Loucy (cell line): ENCODE results near the gene HSPA6.
"Not testable (repeated sequence)": the region's sequence is repeated elsewhere in the genome, so short reads cannot be mapped to it uniquely, and the experiment has no call there.

Source experiments
- H2AFZ ChIP-seq: fragments of 200-600 bp; sonication (generic); 2 replicates; pipeline ENCODE4 v1.6.0; 2016; ENCODE audit warnings: antibody characterized with exemption, mild to moderate bottlenecking, low read length, moderate library complexity
- H3F3A ChIP-seq: fragments of 200-600 bp; 2 replicates; pipeline ENCODE4 v1.6.0; 2016; ENCODE audit warnings: antibody characterized with exemption, low read depth, mild to moderate bottlenecking
- H3K27me3 ChIP-seq: fragments of 200-600 bp; sonication (generic); 2 replicates; pipeline ENCODE4 v1.6.1; 2014; ENCODE audit warnings: low read length, mild to moderate bottlenecking; ENCODE audit not compliant: insufficient read depth, poor library complexity, severe bottlenecking
- H3K36me3 ChIP-seq: fragments of 200-600 bp; sonication (generic); 2 replicates; pipeline ENCODE4 v1.6.1; 2016; ENCODE audit warnings: low read length; ENCODE audit not compliant: insufficient read depth
- H3K4me1 ChIP-seq: fragments of 200-600 bp; sonication (generic); 2 replicates; pipeline ENCODE4 v1.5.1; 2014; ENCODE audit warnings: low read length, mild to moderate bottlenecking; ENCODE audit not compliant: insufficient read depth, poor library complexity, severe bottlenecking
- H3K4me2 ChIP-seq: fragments of 200-600 bp; sonication (generic); 2 replicates; pipeline ENCODE4 v1.6.0; 2014; ENCODE audit warnings: antibody characterized with exemption, low read length, low read depth, mild to moderate bottlenecking; ENCODE audit not compliant: poor library complexity, severe bottlenecking
- H3K4me3 ChIP-seq: fragments of 200-600 bp; sonication (generic); 2 replicates; pipeline ENCODE4 v1.5.1; 2014; ENCODE audit warnings: low read length, mild to moderate bottlenecking, mixed read lengths; ENCODE audit not compliant: poor library complexity, severe bottlenecking
- H3K79me2 ChIP-seq: fragments of 200-600 bp; sonication (generic); 2 replicates; pipeline ENCODE4 v1.6.1; 2014; ENCODE audit warnings: low read length; ENCODE audit not compliant: insufficient read depth
- H3K9ac ChIP-seq: fragments of 200-600 bp; sonication (generic); 2 replicates; pipeline ENCODE4 v1.6.0; 2014; ENCODE audit warnings: mild to moderate bottlenecking, low read depth, low read length, moderate library complexity; ENCODE audit not compliant: poor library complexity, severe bottlenecking
- H3K9me2 ChIP-seq: fragments of 200-600 bp; sonication (generic); replicated peaks from 2 replicates; pipeline ENCODE4 v1.6.1; 2016; ENCODE audit warnings: low read depth, low read length, mixed read lengths
- H3K9me3 ChIP-seq: fragments of 200-600 bp; sonication (generic); 2 replicates; pipeline ENCODE4 v1.6.1; 2014; ENCODE audit warnings: mild to moderate bottlenecking, antibody characterized with exemption, low read length, low read depth; ENCODE audit not compliant: insufficient read depth
- H4K20me1 ChIP-seq: fragments of 200-600 bp; sonication (generic); 2 replicates; pipeline ENCODE4 v1.6.0; 2014; ENCODE audit warnings: antibody characterized with exemption, low read length, mild to moderate bottlenecking; ENCODE audit not compliant: insufficient read depth, poor library complexity, severe bottlenecking
- CTCF ChIP-seq: fragments of 200-600 bp; sonication (generic); conservative IDR thresholded peaks from 2 replicates; pipeline ENCODE4 v1.5.1; 2014; ENCODE audit warnings: mild to moderate bottlenecking, antibody characterized with exemption, low read length

The HSPA6 gene

GRCh38 chr1:161556143-161556542 is 31.8 kb downstream of the HSPA6 start:
- not testable (repeated sequence) for H2AFZ ChIP-seq, H3K79me2 ChIP-seq, H3K9ac ChIP-seq, H3K9me3 ChIP-seq, H3K36me3 ChIP-seq, H3K9me2 ChIP-seq, H3K4me1 ChIP-seq, H3K27me3 ChIP-seq, H3K4me2 ChIP-seq, H4K20me1 ChIP-seq, H3K4me3 ChIP-seq, H3F3A ChIP-seq

- not testable (repeated sequence) for H4K20me1 ChIP-seq, H3F3A ChIP-seq, H2AFZ ChIP-seq, H3K27me3 ChIP-seq, H3K4me2 ChIP-seq, H3K9me3 ChIP-seq, H3K9me2 ChIP-seq, H3K4me3 ChIP-seq, H3K4me1 ChIP-seq, H3K9ac ChIP-seq, H3K79me2 ChIP-seq, H3K36me3 ChIP-seq
Observed at GRCh38 chr1:161556990-161557389, 32.6 kb downstream of the HSPA6 start.

- not testable (repeated sequence) for H2AFZ ChIP-seq, H3K9me3 ChIP-seq, H3K36me3 ChIP-seq, H3K4me1 ChIP-seq, H3F3A ChIP-seq, H3K9ac ChIP-seq, H3K79me2 ChIP-seq, H3K9me2 ChIP-seq, H3K4me2 ChIP-seq, H3K27me3 ChIP-seq, H4K20me1 ChIP-seq, H3K4me3 ChIP-seq
Observed at GRCh38 chr1:161557506-161558450, 33.4 kb downstream of the HSPA6 start.

- H3K4me1 ChIP-seq, H3K4me3 ChIP-seq, H3F3A ChIP-seq, H3K27me3 ChIP-seq, H3K36me3 ChIP-seq, H3K9me3 ChIP-seq, H4K20me1 ChIP-seq, H3K4me2 ChIP-seq, H3K9me2 ChIP-seq, H3K9ac ChIP-seq, H3K79me2 ChIP-seq: not testable (repeated sequence)
- peak; percentile 28; the same call in 1 of the 2 replicates for TF ChIP-seq CTCF
- 0 out of 2 replicates have a peak overlapping the region, but pooled peaks have one; percentile 55 for H2AFZ ChIP-seq
Observed at GRCh38 chr1:161560960-161561715, 36.8 kb downstream of the HSPA6 start.

- not testable (repeated sequence) for H3K9me2 ChIP-seq, H3K36me3 ChIP-seq, H3K4me1 ChIP-seq, H3F3A ChIP-seq, H3K9ac ChIP-seq, H4K20me1 ChIP-seq, H3K4me3 ChIP-seq, H3K9me3 ChIP-seq, H3K79me2 ChIP-seq, H3K27me3 ChIP-seq, H2AFZ ChIP-seq, H3K4me2 ChIP-seq
Observed at GRCh38 chr1:161562441-161562840, 38.1 kb downstream of the HSPA6 start.

- not testable (repeated sequence) for H3K9me3 ChIP-seq, H3F3A ChIP-seq, H3K9me2 ChIP-seq, H3K27me3 ChIP-seq, H3K36me3 ChIP-seq, H3K9ac ChIP-seq, H3K4me3 ChIP-seq, H3K4me2 ChIP-seq, H2AFZ ChIP-seq, H3K79me2 ChIP-seq, H3K4me1 ChIP-seq, H4K20me1 ChIP-seq
Observed at GRCh38 chr1:161563522-161563921, 39.2 kb downstream of the HSPA6 start.
